Lower leg skin (tissue), 3 donors: ENCODE data around the gene BRD3OS.

Source experiments
- POLR2A ChIP-seq, 2 donors: fragments of 450-650 bp; IDR thresholded peaks; one replicate each; pipeline ENCODE4 v1.6.1; 2016 to 2017; ENCODE audit warnings: antibody characterized with exemption in 2 of 2, mild to moderate bottlenecking in 1 of 2, moderate library complexity in 1 of 2
- TF ChIP-seq, protein P1 (sequence below), 3 donors: fragments of 450-650 bp; IDR thresholded peaks; one replicate each; pipeline ENCODE4 v1.5.1; 2016; ENCODE audit warnings: antibody characterized with exemption in 3 of 3, mild to moderate bottlenecking in 3 of 3, moderate library complexity in 2 of 3

DNA sequence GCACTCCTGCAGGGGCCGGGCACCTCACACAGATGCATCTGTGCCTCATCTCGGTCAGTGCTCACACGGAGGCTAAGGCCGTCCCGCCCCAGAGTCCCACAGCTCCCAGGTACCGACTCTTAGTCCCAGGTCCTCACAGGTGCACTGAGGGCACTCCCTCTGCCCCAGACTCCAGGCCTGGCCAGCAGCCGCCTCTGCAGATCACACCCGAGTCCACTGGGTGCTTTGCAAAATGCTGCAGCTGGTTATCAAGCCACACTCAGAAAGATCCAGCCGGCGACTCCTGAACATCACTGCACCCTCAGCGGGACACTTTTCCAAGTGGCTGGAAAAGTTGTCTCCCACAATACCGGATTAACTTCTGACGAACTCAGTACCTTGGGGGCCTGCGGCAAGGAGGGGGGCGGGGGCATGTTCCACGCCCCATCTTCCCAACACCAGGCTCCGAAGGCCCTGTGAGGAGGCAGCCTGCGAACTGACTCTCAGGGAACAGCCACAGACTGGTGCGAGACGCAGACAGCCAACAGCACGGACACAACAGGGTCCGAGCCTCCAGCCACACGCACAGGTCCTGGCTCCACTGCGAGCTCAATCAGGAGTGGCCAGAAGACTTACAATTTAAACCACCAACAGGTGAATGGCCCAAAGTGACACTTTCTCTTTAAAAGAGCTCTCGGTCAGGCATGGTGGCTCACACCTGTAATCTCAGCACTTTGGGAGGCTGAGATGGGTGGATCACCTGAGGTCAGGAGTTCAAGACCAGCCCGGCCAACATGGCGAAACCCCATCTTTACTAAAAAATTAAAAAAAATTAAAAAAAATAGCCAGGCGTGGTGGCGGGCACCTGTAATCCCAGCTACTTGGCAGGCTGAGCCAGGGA, 38.5 kb downstream of the BRD3OS start:
- TF ChIP-seq, protein P1, sequence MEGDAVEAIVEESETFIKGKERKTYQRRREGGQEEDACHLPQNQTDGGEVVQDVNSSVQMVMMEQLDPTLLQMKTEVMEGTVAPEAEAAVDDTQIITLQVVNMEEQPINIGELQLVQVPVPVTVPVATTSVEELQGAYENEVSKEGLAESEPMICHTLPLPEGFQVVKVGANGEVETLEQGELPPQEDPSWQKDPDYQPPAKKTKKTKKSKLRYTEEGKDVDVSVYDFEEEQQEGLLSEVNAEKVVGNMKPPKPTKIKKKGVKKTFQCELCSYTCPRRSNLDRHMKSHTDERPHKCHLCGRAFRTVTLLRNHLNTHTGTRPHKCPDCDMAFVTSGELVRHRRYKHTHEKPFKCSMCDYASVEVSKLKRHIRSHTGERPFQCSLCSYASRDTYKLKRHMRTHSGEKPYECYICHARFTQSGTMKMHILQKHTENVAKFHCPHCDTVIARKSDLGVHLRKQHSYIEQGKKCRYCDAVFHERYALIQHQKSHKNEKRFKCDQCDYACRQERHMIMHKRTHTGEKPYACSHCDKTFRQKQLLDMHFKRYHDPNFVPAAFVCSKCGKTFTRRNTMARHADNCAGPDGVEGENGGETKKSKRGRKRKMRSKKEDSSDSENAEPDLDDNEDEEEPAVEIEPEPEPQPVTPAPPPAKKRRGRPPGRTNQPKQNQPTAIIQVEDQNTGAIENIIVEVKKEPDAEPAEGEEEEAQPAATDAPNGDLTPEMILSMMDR (IDR thresholded peaks at IDR 0.05), result no peak
- TF ChIP-seq POLR2A (IDR thresholded peaks at IDR 0.05), result no peak
